ENCODE results near the gene CACNG4. TPM values are rescaled to one million over a fixed set of nuclear protein-coding genes. Genes with fewer than 3 reads are reported as not detected.

The CACNG4 gene
- total and polyA plus RNA-seq, 2 of the 4 experiments (the other 2 are of a cell fraction) = under 0.01 to 0.53 TPM

DNA sequence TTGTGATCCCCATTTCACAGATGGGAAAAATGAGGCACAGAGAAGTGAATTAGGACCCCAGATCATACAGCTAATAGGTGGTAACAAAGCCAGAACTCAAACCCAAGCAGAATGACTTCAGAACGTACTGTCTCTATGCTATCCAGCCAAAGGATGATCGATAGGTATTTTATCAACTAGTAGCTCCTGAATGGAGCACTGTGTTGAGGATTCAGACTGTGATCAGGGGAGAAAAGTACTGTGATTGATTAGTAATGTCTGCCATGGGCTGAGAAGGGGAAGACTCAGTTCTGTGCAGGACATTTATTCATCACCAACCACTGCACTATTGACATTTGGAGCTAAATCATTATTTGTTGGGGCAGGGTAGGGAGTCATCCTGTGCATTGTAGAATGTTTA lies 38.7 kb downstream of the CACNG4 start:
- dilution Hi-C loops (cut with HindIII; ENCODE audit: low sequenced_read_pairs, unreplicated experiment) = no loop called here
- Histone ChIP-seq H3K56ac (ENCODE audit: extremely low read depth, insufficient read depth, low read length) (no peak overlapping the region), H2BK15ac (ENCODE audit: low read depth, low read length) (no peak overlapping the region), H3K9ac (ENCODE audit: low read depth, low read length) (no peak overlapping the region), H4K91ac (ENCODE audit: insufficient read depth, low read depth, low read length) (no peak overlapping the region), H3K4me2 (ENCODE audit: low read depth, low read length) (no peak overlapping the region), H3K27ac (ENCODE audit: insufficient read depth, low read length) (no peak overlapping the region), H3K27me3 (ENCODE audit: control insufficient read depth, insufficient read depth, low read length) (peaks cover 21% of the 10 kb centered on the region), H3K36me3 (ENCODE audit: control insufficient read depth, insufficient read depth, low read length) (no peaks in the 10 kb centered on the region), H3K9me3 (ENCODE audit: control insufficient read depth, insufficient read depth, low read length) (peaks cover 4% of the 10 kb centered on the region; the same call in 1 of the 2 replicates), H2AFZ (replicated peaks; ENCODE audit: low read length, poor library complexity) (no peak overlapping the region), H3K4me1 (ENCODE audit: control insufficient read depth, insufficient read depth, low read length) (no peaks in the 10 kb centered on the region), H3K23ac (ENCODE audit: low read depth, low read length) (no peak overlapping the region), H2AK9ac (replicated peaks; ENCODE audit: low read depth, low read length, poor library complexity) (no peak overlapping the region), H2BK20ac (ENCODE audit: low read depth, low read length) (no peak overlapping the region), H3K79me1 (ENCODE audit: low read depth in 1 of 2, low read length in 2 of 2) (no peaks in the 10 kb centered on the region), H2BK5ac (ENCODE audit: low read depth, low read length, poor library complexity, severe bottlenecking) (no peak overlapping the region), H2BK120ac (ENCODE audit: low read depth, low read length) (no peak overlapping the region), H2AK5ac (ENCODE audit: low read depth, low read length) (no peak overlapping the region), H4K5ac (ENCODE audit: low read depth, low read length) (no peak overlapping the region), H3K4me3 (ENCODE audit: insufficient read depth, low read depth, low read length) (no peak overlapping the region), H4K8ac (ENCODE audit: low read depth in 2 of 2, low read length in 2 of 2) (no peak overlapping the region), H4K20me1 (ENCODE audit: insufficient read depth, low read length) (no peaks in the 10 kb centered on the region), H3K4ac (ENCODE audit: low read depth, low read length) (no peak overlapping the region), H3K18ac (ENCODE audit: low read depth, low read length) (no peak overlapping the region), H3K14ac (replicated peaks; ENCODE audit: low read depth, low read length) (no peak overlapping the region), H3K9me1 (ENCODE audit: insufficient read depth, low read length) (no peaks in the 10 kb centered on the region)
- ATAC-seq (ENCODE audit: low read depth) (no peak), DNase-seq (no peak)
- CTCF ChIA-PET = interaction anchor here (0.6 kb wide), 1 partner anchor 40 kb away, joined by 3 read pairs; no protein-coding TSS in a partner anchor
- intact Hi-C loops (cut with micrococcal nuclease) = no loop called here
- no CpG with 5 or more reads among the region's 2 CpGs for WGBS, 2 experiments (ENCODE audit: extremely low coverage in 2 of 2, insufficient read length in 1 of 2)
- no TSS peak for BruUV-seq (replicated peaks)
- POLR2A ChIA-PET (ENCODE audit: unreplicated experiment) = no interaction called here
- in situ Hi-C loops (cut with MboI; ENCODE audit: low sequenced_read_pairs) = no loop called here
- no peak for TF ChIP-seq MAZ (IDR thresholded peaks at IDR 0.05; ENCODE audit: borderline replicate concordance, low read depth, low read length)
- no peak for TF ChIP-seq CTCF (conservative IDR thresholded peaks at IDR 0.05; ENCODE audit: low read depth, low read length)
- TF ChIP-seq CEBPB (IDR thresholded peaks at IDR 0.05; ENCODE audit: low read depth, low read length) = no peak

Measured in IMR-90 (cell line).